T1000 (cell line): Measurements from ENCODE around the gene EIF3B.
"Not testable (repeated sequence)": the region's sequence is repeated elsewhere in the genome, so short reads cannot be mapped to it uniquely, and the experiment has no call there.

ENCODE experiments used
- DNase-seq: peaks from one replicate; lab custom pipeline; 2025; ENCODE audit warnings: mixed read lengths; lab: John Stamatoyannopoulos, UW

EIF3B gene

GRCh38 chr7:2354186-2354938, at the start of gene EIF3B:
Gene EIF3B (plus strand): TSS chr7:2354827. CDS start chr7:2354922, 95 bp downstream.
- DNase-seq, result peak; percentile 91

- not testable (repeated sequence) for DNase-seq
Observed at GRCh38 chr7:2305258-2305657, 49.4 kb upstream of the EIF3B start.

- no peak for DNase-seq
Observed at GRCh38 chr7:2306688-2307087, 47.9 kb upstream of the EIF3B start.

- no peak for DNase-seq
Observed at GRCh38 chr7:2307690-2308107, 46.9 kb upstream of the EIF3B start.

GRCh38 chr7:2309889-2310331, 44.7 kb upstream of the EIF3B start:
- peak; percentile 64 for DNase-seq

- DNase-seq, result no peak
Observed at GRCh38 chr7:2312267-2312929, 42.2 kb upstream of the EIF3B start.

- DNase-seq, result no peak
Observed at GRCh38 chr7:2313450-2314208, 41.0 kb upstream of the EIF3B start.

- peak; percentile 92 for DNase-seq
Observed at GRCh38 chr7:2314209-2314955, 40.2 kb upstream of the EIF3B start, which contains the start of gene SNX8. Gene SNX8 (minus strand): TSS chr7:2314441. CDS start chr7:2314421, 20 bp downstream.

GRCh38 chr7:2314956-2315530, 39.6 kb upstream of the EIF3B start:
- not testable (repeated sequence) for DNase-seq

GRCh38 chr7:2315787-2316186, 38.8 kb upstream of the EIF3B start:
- no peak for DNase-seq

GRCh38 chr7:2316578-2316977, 38.0 kb upstream of the EIF3B start:
- no peak for DNase-seq

GRCh38 chr7:2317556-2318293, 36.9 kb upstream of the EIF3B start:
- DNase-seq, result no peak

GRCh38 chr7:2321020-2321419, 33.6 kb upstream of the EIF3B start:
- no peak for DNase-seq

GRCh38 chr7:2325162-2325561, 29.5 kb upstream of the EIF3B start:
- no peak for DNase-seq

- DNase-seq, result no peak
Observed at GRCh38 chr7:2326951-2327350, 27.7 kb upstream of the EIF3B start.

- DNase-seq, result no peak
Observed at GRCh38 chr7:2330493-2330892, 24.1 kb upstream of the EIF3B start.

GRCh38 chr7:2331707-2332106, 22.9 kb upstream of the EIF3B start:
- no peak for DNase-seq

GRCh38 chr7:2332606-2333231, 21.9 kb upstream of the EIF3B start:
- not testable (repeated sequence) for DNase-seq

GRCh38 chr7:2336626-2337299, 17.9 kb upstream of the EIF3B start:
- DNase-seq, result no peak
